Measurements from ENCODE around the gene CLPSL2.

The CLPSL2 gene

GRCh38 chr6:35817515-35817914, 41.1 kb downstream of the CLPSL2 start:
- no peak overlapping the region for H3K9ac ChIP-seq (ENCODE audit: insufficient read length)
- TF ChIP-seq POLR2AphosphoS5 (IDR thresholded peaks at IDR 0.05; ENCODE audit: borderline replicate concordance, low read depth, low read length) = no peak
- TF ChIP-seq EZH2 (IDR thresholded peaks at IDR 0.05) = no peak
- TF ChIP-seq FOXP2 (optimal IDR thresholded peaks at IDR 0.05; ENCODE audit: control extremely low read depth, extremely low read length, insufficient read depth) = no peak
- H3K4me3 ChIP-seq = no peak overlapping the region
- no peak for DNase-seq (ENCODE audit: low read depth, low spot score)
- no peak overlapping the region for H3K27ac ChIP-seq
- no peaks in the 10 kb centered on the region for H3K36me3 ChIP-seq (ENCODE audit: insufficient read depth, low read length)
- H3K9me3 ChIP-seq (ENCODE audit: low read depth, low read length) = no peaks in the 10 kb centered on the region

GRCh38 chr6:35823601-35824000, 47.2 kb downstream of the CLPSL2 start:
- Histone ChIP-seq H3K4me3 (no peak overlapping the region), H3K9ac (ENCODE audit: insufficient read length) (no peak overlapping the region), H3K36me3 (ENCODE audit: insufficient read depth, low read length) (no peaks in the 10 kb centered on the region), H3K27ac (no peak overlapping the region), H3K9me3 (ENCODE audit: low read depth, low read length) (no peaks in the 10 kb centered on the region)
- no peak for TF ChIP-seq POLR2AphosphoS5 (IDR thresholded peaks at IDR 0.05; ENCODE audit: borderline replicate concordance, low read depth, low read length)
- no peak for TF ChIP-seq FOXP2 (optimal IDR thresholded peaks at IDR 0.05; ENCODE audit: control extremely low read depth, extremely low read length, insufficient read depth)
- TF ChIP-seq EZH2 (IDR thresholded peaks at IDR 0.05) = no peak
- DNase-seq (ENCODE audit: low read depth, low spot score) = no peak

DNA sequence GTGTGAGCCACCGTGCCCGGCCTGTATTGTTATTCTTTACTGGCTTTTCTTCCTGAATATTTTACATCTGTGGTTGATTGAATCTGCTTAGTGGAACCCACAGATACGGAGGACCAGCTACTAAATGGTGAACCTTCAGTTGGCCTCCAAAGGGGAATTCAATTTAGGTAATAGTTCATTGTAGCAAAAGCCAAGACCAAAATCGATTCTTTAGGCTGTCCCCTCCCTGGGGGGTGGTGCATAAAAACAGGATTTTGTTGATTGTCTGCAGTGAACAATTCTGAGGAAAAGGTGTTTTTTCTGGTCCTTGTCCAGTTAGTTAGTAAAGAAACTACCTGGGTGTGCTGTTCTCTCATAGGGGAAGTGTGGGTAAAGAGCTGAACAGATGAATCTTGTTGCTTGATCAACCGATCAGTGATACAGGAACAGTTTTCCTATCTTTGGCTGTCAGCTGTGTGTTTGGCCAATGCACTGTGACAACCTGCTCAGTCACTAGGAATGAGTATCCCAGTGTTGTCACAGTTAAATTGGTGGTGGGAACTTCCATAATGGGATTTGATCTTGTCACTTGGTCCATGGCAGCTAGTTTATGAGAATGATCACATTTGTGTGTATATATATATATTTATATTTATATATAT, 48.3 kb downstream of the CLPSL2 start:
- no peak for DNase-seq (ENCODE audit: low read depth, low spot score)
- Histone ChIP-seq H3K4me3 (no peak overlapping the region), H3K27ac (no peak overlapping the region), H3K9ac (ENCODE audit: insufficient read length) (no peak overlapping the region), H3K36me3 (ENCODE audit: insufficient read depth, low read length) (no peaks in the 10 kb centered on the region), H3K9me3 (ENCODE audit: low read depth, low read length) (no peaks in the 10 kb centered on the region)
- TF ChIP-seq EZH2 (IDR thresholded peaks at IDR 0.05) = no peak

Data from SK-N-MC (cell line).